Measurements from ENCODE around the gene PGRMC2.

Gene PGRMC2

DNA sequence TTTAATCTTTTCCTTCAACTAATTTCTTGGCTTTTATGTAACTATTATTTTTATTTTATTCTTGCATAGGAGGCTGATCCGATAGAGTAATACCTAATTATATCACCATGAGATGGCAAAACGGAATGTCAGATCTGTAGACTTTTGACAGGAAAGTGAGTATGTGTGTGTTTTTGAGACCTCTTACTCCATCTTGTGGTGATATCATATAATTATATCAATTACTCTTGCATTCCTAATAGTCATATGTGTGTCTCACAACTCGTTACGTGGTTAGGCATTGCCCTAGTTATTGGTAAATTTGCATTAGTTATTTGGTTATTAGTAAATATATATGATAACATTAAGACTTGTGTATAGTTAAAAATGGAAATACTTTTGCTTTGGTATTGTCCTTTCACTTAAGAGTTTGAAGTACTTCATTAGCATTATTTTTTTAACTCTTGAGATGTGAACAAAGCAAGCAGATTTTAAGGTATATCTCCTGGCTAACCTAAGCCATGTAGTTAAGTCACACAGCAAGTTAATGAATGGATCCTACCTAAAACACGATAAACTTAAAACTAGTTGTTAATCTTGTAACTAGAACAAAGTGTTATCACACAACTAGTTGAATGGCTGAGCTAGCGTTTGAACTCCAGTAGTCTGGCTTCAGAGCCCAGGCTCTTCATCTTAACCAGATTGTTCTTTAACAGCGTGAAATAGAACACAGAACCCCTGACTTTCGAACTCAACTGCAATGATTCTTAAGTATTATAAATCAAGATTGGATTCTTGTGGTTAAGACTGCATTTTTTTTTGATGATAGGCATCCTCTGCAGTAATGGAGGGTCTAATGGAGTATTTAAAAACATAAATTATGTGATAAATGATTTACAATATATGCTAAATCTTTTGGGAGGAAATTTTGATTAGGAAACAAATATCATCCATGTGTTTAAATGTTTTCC is 67.1 kb downstream of the PGRMC2 start:
- Histone ChIP-seq H3K36me3 (ENCODE audit: control insufficient read depth in 2 of 2, insufficient read depth in 2 of 2, low read length in 2 of 2) (no peaks in the 10 kb centered on the region), H3K27me3 (ENCODE audit: control insufficient read depth in 1 of 2, insufficient read depth in 2 of 2, low read length in 2 of 2) (no peaks in the 10 kb centered on the region), H3K9ac (ENCODE audit: low read length in 2 of 2) (no peak overlapping the region), H3K4me3 (ENCODE audit: low read length in 2 of 2) (no peak overlapping the region), H3K27ac (ENCODE audit: low read length) (no peak overlapping the region), H3K4me1 (ENCODE audit: control insufficient read depth, insufficient read depth, low read length) (no peaks in the 10 kb centered on the region), H3K9me3 (ENCODE audit: control insufficient read depth in 2 of 2, low read length in 2 of 2) (no peaks in the 10 kb centered on the region)

Data from stomach smooth muscle (tissue), 2 donors.